H1 (cell line): Measurements from ENCODE around the gene ZDHHC5. TPM values are rescaled to one million over a fixed set of nuclear protein-coding genes. Genes with fewer than 3 reads are reported as not detected.

Experiments
- CTCF ChIA-PET: fragments of 300-600 bp; sonication (Branson Sonifier 250); formaldehyde crosslinking; loops from one replicate; lab custom pipeline; 2021; ENCODE audit not compliant: partially characterized antibody; lab: Charles Lee
- POLR2A ChIA-PET: fragments of 300-600 bp; sonication (Branson Sonifier 250); formaldehyde crosslinking; loops from one replicate; lab custom pipeline; 2021; ENCODE audit warnings: inconsistent platforms; ENCODE audit not compliant: partially characterized antibody; lab: Charles Lee
- DNase-seq, 2 experiments: peaks; one replicate each; pipeline versions ENCODE4 v3.0.0 to v3.0.0-alpha.2; 2010 to 2022; ENCODE audit warnings: low spot score in 2 of 2, low read depth in 1 of 2, mixed read lengths in 1 of 2
- FAIRE-seq: peaks from 2 replicates; lab custom pipeline; 2011; peaks lifted over from hg19 to GRCh38; lab: Jason Lieb, UNC
- H2AFZ ChIP-seq: 2 replicates; pipeline ENCODE4 v1.8.1; 2012; ENCODE audit warnings: low read length, inconsistent platforms
- H2AK5ac ChIP-seq: 2 replicates; pipeline ENCODE4 v1.6.1; 2013; ENCODE audit warnings: low read depth, low read length
- H2BK120ac ChIP-seq: replicated peaks from 2 replicates; pipeline ENCODE3; 2013; ENCODE audit warnings: low read depth, low read length, inconsistent platforms
- H2BK12ac ChIP-seq: 2 replicates; pipeline ENCODE4 v1.6.1; 2013; ENCODE audit warnings: low read depth, low read length
- H2BK15ac ChIP-seq: 2 replicates; pipeline ENCODE4 v1.6.1; 2013; ENCODE audit warnings: low read length
- H2BK20ac ChIP-seq: 2 replicates; pipeline ENCODE4 v1.6.1; 2013; ENCODE audit warnings: low read length
- H2BK5ac ChIP-seq: 2 replicates; pipeline ENCODE4 v1.6.1; 2013; ENCODE audit warnings: low read depth, low read length
- H3K14ac ChIP-seq: 2 replicates; pipeline ENCODE4 v1.6.1; 2013; ENCODE audit warnings: inconsistent platforms; ENCODE audit not compliant: insufficient read length
- H3K18ac ChIP-seq: 2 replicates; pipeline ENCODE4 v1.6.1; 2013; ENCODE audit warnings: low read length; ENCODE audit errors: extremely low read depth
- H3K23ac ChIP-seq: 2 replicates; pipeline ENCODE4 v1.6.1; 2013; ENCODE audit warnings: inconsistent platforms; ENCODE audit not compliant: insufficient read length
- H3K23me2 ChIP-seq: 2 replicates; pipeline ENCODE4 v1.6.1; 2013; ENCODE audit warnings: low read depth, low read length
- H3K27ac ChIP-seq: 2 replicates; pipeline ENCODE4 v1.6.1; 2011; ENCODE audit warnings: low read depth, low read length, inconsistent platforms
- H3K27me3 ChIP-seq, 4 experiments: replicated peaks in 1 of 4; 1 replicate in 1 of 4; 2 replicates in 3 of 4; pipeline versions ENCODE4 v1.6.1 to v1.8.1; 2011 to 2013; ENCODE audit warnings: low read length in 3 of 4, mild to moderate bottlenecking in 3 of 4, inconsistent platforms in 2 of 4, mixed read lengths in 2 of 4, moderate library complexity in 1 of 4; ENCODE audit not compliant: control insufficient read depth in 3 of 4, insufficient read depth in 3 of 4; ENCODE audit errors: extremely low read depth in 1 of 4
- H3K36me3 ChIP-seq, 4 experiments: 2 replicates each; pipeline versions ENCODE4 v1.6.1 to v1.8.1; 2011 to 2013; ENCODE audit warnings: mild to moderate bottlenecking in 4 of 4, low read length in 3 of 4, moderate library complexity in 2 of 4, control low read depth in 1 of 4, inconsistent platforms in 1 of 4; ENCODE audit not compliant: insufficient read depth in 4 of 4, control insufficient read depth in 2 of 4
- H3K4ac ChIP-seq: replicated peaks from 2 replicates; pipeline ENCODE3; 2013; ENCODE audit warnings: low read length, low read depth, mixed read lengths, inconsistent platforms; ENCODE audit not compliant: insufficient read length
- H3K4me1 ChIP-seq, 4 experiments: replicated peaks in 1 of 4; 1 replicate in 1 of 4; 2 replicates in 3 of 4; pipeline versions ENCODE4 v1.6.1 to v1.8.1; 2011 to 2013; ENCODE audit warnings: low read length in 3 of 4, inconsistent platforms in 2 of 4, mixed read lengths in 1 of 4; ENCODE audit not compliant: insufficient read depth in 4 of 4, control insufficient read depth in 3 of 4
- H3K4me2 ChIP-seq, 2 experiments: 2 replicates each; pipeline versions ENCODE4 v1.6.1 to v1.8.1; 2011 to 2013; ENCODE audit warnings: low read depth in 2 of 2, low read length in 2 of 2, control low read depth in 1 of 2, inconsistent platforms in 1 of 2, mild to moderate bottlenecking in 1 of 2; ENCODE audit not compliant: insufficient read depth in 1 of 2
- H3K4me3 ChIP-seq, 4 experiments: fragments of 200-600, 300-600 bp in 1 of 4; sonication (generic), shearing (Covaris generic), sonication (Bioruptor Twin) in 1 of 4; 2 replicates each; pipeline versions ENCODE4 v1.5.1 to v1.8.1; 2011 to 2016; ENCODE audit warnings: low read length in 4 of 4, low read depth in 3 of 4, control low read depth in 2 of 4, inconsistent platforms in 2 of 4, mild to moderate bottlenecking in 2 of 4, mixed read lengths in 1 of 4, moderate library complexity in 1 of 4; ENCODE audit not compliant: insufficient read depth in 2 of 4; ENCODE audit errors: extremely low read depth in 1 of 4
- H3K56ac ChIP-seq: replicated peaks from 2 replicates; pipeline ENCODE3; 2013; ENCODE audit warnings: low read depth, mild to moderate bottlenecking, mixed read lengths, low read length, inconsistent platforms; ENCODE audit not compliant: insufficient read length
- H3K79me1 ChIP-seq: 2 replicates; pipeline ENCODE4 v1.6.1; 2013; ENCODE audit warnings: low read depth, low read length, control low read depth
- H3K79me2 ChIP-seq, 2 experiments: 2 replicates each; pipeline versions ENCODE4 v1.6.1 to v1.8.1; 2012 to 2013; ENCODE audit warnings: low read length in 2 of 2, mild to moderate bottlenecking in 2 of 2, inconsistent platforms in 1 of 2; ENCODE audit not compliant: insufficient read depth in 2 of 2, control insufficient read depth in 1 of 2
- H3K9ac ChIP-seq, 4 experiments: replicated peaks in 1 of 4; 1 replicate in 1 of 4; 2 replicates in 3 of 4; pipeline versions ENCODE4 v1.6.1 to v1.8.1; 2011 to 2013; ENCODE audit warnings: low read depth in 3 of 4, low read length in 3 of 4, control low read depth in 2 of 4, mild to moderate bottlenecking in 2 of 4, moderate library complexity in 2 of 4, inconsistent platforms in 1 of 4; ENCODE audit errors: extremely low read depth in 1 of 4
- H3K9me3 ChIP-seq, 2 experiments: 2 replicates each; pipeline versions ENCODE4 v1.6.1 to v1.8.1; 2012 to 2013; ENCODE audit warnings: mild to moderate bottlenecking in 2 of 2, moderate library complexity in 2 of 2, control low read depth in 1 of 2, inconsistent platforms in 1 of 2, low read depth in 1 of 2, low read length in 1 of 2, mixed read lengths in 1 of 2; ENCODE audit not compliant: insufficient read depth in 2 of 2
- H4K20me1 ChIP-seq, 2 experiments: replicated peaks in 1 of 2; 2 replicates each; pipeline versions ENCODE3 to v1.8.1; 2011 to 2013; ENCODE audit warnings: inconsistent platforms in 2 of 2, low read length in 2 of 2, mild to moderate bottlenecking in 1 of 2; ENCODE audit not compliant: insufficient read depth in 2 of 2, control insufficient read depth in 1 of 2
- H4K5ac ChIP-seq: 2 replicates; pipeline ENCODE4 v1.6.1; 2013; ENCODE audit warnings: low read length, low read depth, mixed read lengths, inconsistent platforms; ENCODE audit not compliant: insufficient read length
- H4K8ac ChIP-seq: 2 replicates; pipeline ENCODE4 v1.8.0; 2013; ENCODE audit warnings: mild to moderate bottlenecking, moderate library complexity, low read length, inconsistent platforms; ENCODE audit not compliant: insufficient read depth; ENCODE audit errors: extremely low read depth
- H4K91ac ChIP-seq: replicated peaks from 2 replicates; pipeline ENCODE3; 2013; ENCODE audit warnings: low read length, mixed read lengths, inconsistent platforms; ENCODE audit not compliant: insufficient read length
- ASH2L ChIP-seq: fragments of 200-600, 300-600 bp; sonication (generic); IDR thresholded peaks from one replicate; pipeline ENCODE4 v1.7.1; 2017; ENCODE audit warnings: low read length
- ATF3 ChIP-seq: IDR thresholded peaks from 2 replicates; pipeline ENCODE4 v1.6.1; 2011; ENCODE audit warnings: low read depth, mild to moderate bottlenecking, low read length; ENCODE audit not compliant: insufficient read depth
- FOSL1 ChIP-seq: IDR thresholded peaks from 2 replicates; pipeline ENCODE4 v1.6.1; 2011; ENCODE audit warnings: mild to moderate bottlenecking, low read depth, low read length, moderate library complexity; ENCODE audit not compliant: insufficient read depth
- KDM1A ChIP-seq: fragments of 200-600, 300-600 bp; sonication (generic); IDR thresholded peaks from 2 replicates; pipeline ENCODE4 v1.7.1; 2016; ENCODE audit warnings: mild to moderate bottlenecking, low read length, borderline replicate concordance
- SAP30 ChIP-seq: fragments of 300-600 bp; sonication (generic); IDR thresholded peaks from 2 replicates; pipeline ENCODE4 v1.7.1; 2012; ENCODE audit warnings: low read length, moderate library complexity, mild to moderate bottlenecking, inconsistent platforms; ENCODE audit not compliant: insufficient read depth, insufficient replicate concordance
- SIN3A ChIP-seq, 2 experiments: IDR thresholded peaks in 1 of 2; conservative IDR thresholded peaks in 1 of 2; 2 replicates each; pipeline ENCODE4 v1.6.1; 2011 to 2012; ENCODE audit warnings: low read length in 2 of 2, improper control_type of control experiment in 1 of 2, low read depth in 1 of 2, mild to moderate bottlenecking in 1 of 2
- SRF ChIP-seq: IDR thresholded peaks from 2 replicates; pipeline ENCODE4 v1.6.1; 2011; ENCODE audit warnings: mild to moderate bottlenecking, low read depth, low read length, moderate library complexity
- TBP ChIP-seq: IDR thresholded peaks from 2 replicates; pipeline ENCODE4 v1.6.1; 2011; ENCODE audit warnings: low read depth, low read length, improper control_type of control experiment
- WGBS, 2 experiments: shearing (Covaris generic) in 1 of 2; methylation state at CpG; one replicate each; pipeline versions ENCODE4 v1.1.6 to v1.1.7; 2013 to 2015; ENCODE audit warnings: low lambda C conversion rate in 2 of 2, mixed read lengths in 2 of 2, inconsistent platforms in 1 of 2, low coverage in 1 of 2, missing lambda C conversion rate in 1 of 2; ENCODE audit not compliant: insufficient replicate concordance in 2 of 2, insufficient coverage in 1 of 2, insufficient read length in 1 of 2; ENCODE audit errors: extremely low coverage in 1 of 2, missing lambda C conversion rate in 1 of 2; 5-methylcytosine and 5-hydroxymethylcytosine counted together
- polyA plus RNA-seq, 7 experiments: library from polyadenylated mRNA; depleted of rRNA in 3 of 7; stranded (reverse) in 5 of 7; unstranded in 2 of 7; fragments of >200 nt in 5 of 7; fragments of 200-250 nt in 2 of 7; gene quantifications; 1 replicate in 5 of 7; 2 replicates in 1 of 7; 4 replicates in 1 of 7; pipeline versions ENCODE4 v1.2.1 to v1.2.3, GENCODE V29; 2011 to 2013; ENCODE audit warnings: missing spikeins in 2 of 7, mixed read lengths in 2 of 7
- total RNA-seq: library from RNA; stranded (reverse); fragmentation: NEBNext Ultra II Directional; extraction: Animal tissue kit (Norgen Biotek cat#: 25700); gene quantifications from 2 replicates; pipeline ENCODE4 v1.2.1, GENCODE V29; 2021

ZDHHC5 gene
- total and polyA plus RNA-seq, 2 of the 8 experiments (the other 6 are each of a cell fraction or from before 2014, with no cell fraction given): 40.0 to 56.3 TPM

- H3K4me3 ChIP-seq: peak overlapping the region; percentile 27 to 65 (median 50); a peak in 7 of 8 replicates
- no peaks in the 10 kb centered on the region for H3K79me2 ChIP-seq
- ChIA-PET CTCF (interaction anchor here (0.6 to 14.3 kb wide), 10 partner anchors 9 to 190 kb away, joined by 3 to 357 read pairs (median 4); partner anchors contain the start of genes RTN4RL2, SERPING1 and UBE2L6), POLR2A (interaction anchor here (0.7 to 29.6 kb wide), 36 partner anchors 4 to 864 kb away, joined by 3 to 1546 read pairs (median 5); partner anchors contain the start of genes CLP1, CTNND1, RTN4RL2 and SERPING1)
- H2AFZ ChIP-seq: no peak overlapping the region
- H2BK20ac ChIP-seq: no peak overlapping the region
- peaks cover 0 to 4% (median 1%) of the 10 kb centered on the region in 4 experiments; a peak in 3 of 7 replicates for H3K27me3 ChIP-seq
- no peak overlapping the region for H2AK5ac ChIP-seq
- H3K18ac ChIP-seq: peak overlapping the region; percentile 44
- H3K36me3 ChIP-seq: no peaks in the 10 kb centered on the region
- peak overlapping the region in 3 of 4 experiments; percentile 30 to 41 (median 40); a peak in 5 of 7 replicates for H3K9ac ChIP-seq
- no peak overlapping the region for H3K27ac ChIP-seq
- H4K91ac ChIP-seq: no peak overlapping the region
- H3K23me2 ChIP-seq: peaks cover 28% of the 10 kb centered on the region
- WGBS, 2 experiments: 1% methylated on average over 23 of the region's 23 CpGs; no CpG with 5 or more reads in 1 of the 2 experiments
- H2BK15ac ChIP-seq: no peak overlapping the region
- peaks cover 32 to 52% (median 36%) of the 10 kb centered on the region in 4 experiments for H3K4me1 ChIP-seq
- no peak overlapping the region for H3K23ac ChIP-seq
- H3K56ac ChIP-seq: no peak overlapping the region
- no peak overlapping the region for H4K5ac ChIP-seq
- H2BK12ac ChIP-seq: no peak overlapping the region; the same call in 1 of the 2 replicates
- H3K79me1 ChIP-seq: no peaks in the 10 kb centered on the region
- FAIRE-seq (peak; percentile 28), DNase-seq (peak in 1 of 2 experiments; percentile 76)
- H3K4ac ChIP-seq: no peak overlapping the region
- no peak overlapping the region for H3K14ac ChIP-seq
- peak overlapping the region; percentile 53; the same call in 1 of the 2 replicates for H2BK5ac ChIP-seq
- 0 out of 2 replicates have a peak overlapping the region, but pooled peaks have one; percentile 19 for H4K8ac ChIP-seq
- no peak overlapping the region for H2BK120ac ChIP-seq
- peak overlapping the region; percentile 92 to 95 for H3K4me2 ChIP-seq
- peaks cover 12 to 21% of the 10 kb centered on the region in 2 experiments for H4K20me1 ChIP-seq
- H3K9me3 ChIP-seq: no peaks in the 10 kb centered on the region
- TF ChIP-seq SIN3A (conservative IDR thresholded peaks at IDR 0.05 in 1 of 2, IDR thresholded peaks at IDR 0.05 in 1 of 2; ENCODE audit: low read depth in 1 of 2, low read length in 2 of 2) (peak in 1 of 2 experiments; percentile 65; a peak in 1 of 4 replicates), TBP (0 out of 2 replicates have a peak, but pooled peaks have one; percentile 13), ATF3 (no peak), SRF (no peak), KDM1A (peak; percentile 27; the same call in 1 of the 2 replicates), SAP30 (peak; percentile 84), FOSL1 (no peak), ASH2L (peak; percentile 53)
These were observed 18.8 kb upstream of the ZDHHC5 start for GRCh38 chr11:57648801-57649735.
